ENCODE measurements around the gene C1orf35.
A peak's percentile ranks its signal among the peaks of the same experiment; 100 is the strongest.
"Not testable (repeated sequence)": the region's sequence is repeated elsewhere in the genome, so short reads cannot be mapped to it uniquely, and the experiment has no call there.

Gene C1orf35

GRCh38 chr1:228142701-228143136 is 39.6 kb upstream of the C1orf35 start:
- DNase-seq (ENCODE audit: low read depth in 2 of 3, low spot score in 2 of 3): no peak

GRCh38 chr1:228142155-228142691 is 39.1 kb upstream of the C1orf35 start:
- DNase-seq (ENCODE audit: low read depth in 2 of 3, low spot score in 2 of 3): no peak

GRCh38 chr1:228141226-228142044 is 38.3 kb upstream of the C1orf35 start:
- no peak for DNase-seq (ENCODE audit: low read depth in 2 of 3, low spot score in 2 of 3)

- DNase-seq (ENCODE audit: low read depth in 2 of 3, low spot score in 2 of 3): no peak
These were observed 37.6 kb upstream of the C1orf35 start for GRCh38 chr1:228140724-228141225.

GRCh38 chr1:228139931-228140723 is 37.0 kb upstream of the C1orf35 start, which contains the start of gene GUK1:
Gene GUK1 (plus strand): TSS chr1:228140279. CDS start chr1:228140303, 24 bp downstream.
- peak; percentile 99 to 100 (median 99) for DNase-seq (ENCODE audit: low read depth in 2 of 3, low spot score in 2 of 3)

- DNase-seq (ENCODE audit: low read depth in 2 of 3, low spot score in 2 of 3): no peak
These were observed 36.3 kb upstream of the C1orf35 start for GRCh38 chr1:228139406-228139930.

- DNase-seq (ENCODE audit: low read depth in 2 of 3, low spot score in 2 of 3): no peak
These were observed 33.8 kb upstream of the C1orf35 start for GRCh38 chr1:228136901-228137300.

GRCh38 chr1:228134591-228134990 is 31.5 kb upstream of the C1orf35 start:
- DNase-seq (ENCODE audit: low read depth in 2 of 3, low spot score in 2 of 3): no peak

GRCh38 chr1:228131766-228132165 is 28.6 kb upstream of the C1orf35 start:
- no peak for DNase-seq (ENCODE audit: low read depth in 2 of 3, low spot score in 2 of 3)

- DNase-seq (ENCODE audit: low read depth in 2 of 3, low spot score in 2 of 3): no peak
These were observed 22.1 kb upstream of the C1orf35 start for GRCh38 chr1:228125185-228125584.

- DNase-seq (ENCODE audit: low read depth in 2 of 3, low spot score in 2 of 3): no peak
These were observed 20.4 kb upstream of the C1orf35 start for GRCh38 chr1:228123505-228123904.

GRCh38 chr1:228122921-228123441 is 19.9 kb upstream of the C1orf35 start:
- DNase-seq (ENCODE audit: low read depth in 2 of 3, low spot score in 2 of 3): no peak

GRCh38 chr1:228120857-228121489 is 17.8 kb upstream of the C1orf35 start:
- DNase-seq (ENCODE audit: low read depth in 2 of 3, low spot score in 2 of 3): no peak

- DNase-seq (ENCODE audit: low read depth in 2 of 3, low spot score in 2 of 3): no peak
These were observed 17.2 kb upstream of the C1orf35 start for GRCh38 chr1:228120351-228120750.

GRCh38 chr1:228118040-228118439 is 14.9 kb upstream of the C1orf35 start:
- no peak for DNase-seq (ENCODE audit: low read depth in 2 of 3, low spot score in 2 of 3)

- no peak for DNase-seq (ENCODE audit: low read depth in 2 of 3, low spot score in 2 of 3)
These were observed 14.2 kb upstream of the C1orf35 start for GRCh38 chr1:228117335-228117734.

GRCh38 chr1:228114827-228115226 is 11.7 kb upstream of the C1orf35 start:
- DNase-seq (ENCODE audit: low read depth in 2 of 3, low spot score in 2 of 3): no peak

GRCh38 chr1:228112617-228113016 is 9.5 kb upstream of the C1orf35 start:
- no peak for DNase-seq (ENCODE audit: low read depth in 2 of 3, low spot score in 2 of 3)

- no peak for DNase-seq (ENCODE audit: low read depth in 2 of 3, low spot score in 2 of 3)
These were observed 9.0 kb upstream of the C1orf35 start for GRCh38 chr1:228112167-228112566.

GRCh38 chr1:228111315-228111714 is 8.2 kb upstream of the C1orf35 start:
- not testable (repeated sequence) for DNase-seq (ENCODE audit: low read depth in 2 of 3, low spot score in 2 of 3)

GRCh38 chr1:228110556-228110955 is 7.4 kb upstream of the C1orf35 start:
- DNase-seq (ENCODE audit: low read depth in 2 of 3, low spot score in 2 of 3): no peak

Measured in activated CD8-positive, alpha-beta memory T cell treated with anti-CD3 and anti-CD28 coated beads for 48 hours (primary cell).